SK-N-SH treated with all-trans-retinoic acid at 6 μM for 48 hours (cell line): ENCODE data around the gene APC2.

ENCODE experiments used
- ATAC-seq: fragments of 200-7000 bp; cut with Tn5 transposase; 3 replicates; pipeline ENCODE4 v1.9.1; 2020; ENCODE audit warnings: mild to moderate bottlenecking, moderate library complexity
- ARNTL ChIP-seq: fragments of 450-650 bp; formaldehyde crosslinking; IDR thresholded peaks from 2 replicates; pipeline ENCODE4 v1.5.0; 2020; ENCODE audit warnings: low read depth, mild to moderate bottlenecking, moderate library complexity, borderline replicate concordance
- BACH2 ChIP-seq: fragments of 250-450 bp; sonication (Bioruptor Pico); IDR thresholded peaks from 2 replicates; pipeline ENCODE4 v1.9.0; 2021; ENCODE audit warnings: mild to moderate bottlenecking, borderline replicate concordance
- CREB5 ChIP-seq: fragments of 250-450 bp; sonication (Bioruptor Pico); IDR thresholded peaks from 2 replicates; pipeline ENCODE4 v1.5.1; 2020; ENCODE audit warnings: low read depth, mild to moderate bottlenecking, moderate library complexity
- CSDC2 ChIP-seq: fragments of 250-450 bp; sonication (Bioruptor Pico); IDR thresholded peaks from 2 replicates; pipeline ENCODE4 v1.5.0; 2020; ENCODE audit warnings: mild to moderate bottlenecking, moderate library complexity
- CSRNP3 ChIP-seq: fragments of 250-450 bp; sonication (Bioruptor Pico); IDR thresholded peaks from 2 replicates; pipeline ENCODE4 v1.5.1; 2021; ENCODE audit warnings: mild to moderate bottlenecking, moderate library complexity
- ESRRG ChIP-seq: fragments of 250-450 bp; sonication (Bioruptor Pico); IDR thresholded peaks from 2 replicates; pipeline ENCODE4 v1.6.1; 2021; ENCODE audit warnings: mild to moderate bottlenecking
- ISL1 ChIP-seq: fragments of 250-450 bp; sonication (Bioruptor Pico); IDR thresholded peaks from 2 replicates; pipeline ENCODE4 v2.1.2; 2022; ENCODE audit warnings: mild to moderate bottlenecking, moderate library complexity
- OSR1 ChIP-seq: fragments of 250-450 bp; sonication (Bioruptor Pico); IDR thresholded peaks from 2 replicates; pipeline ENCODE4 v1.8.0; 2022; ENCODE audit warnings: moderate library complexity, mild to moderate bottlenecking, inconsistent platforms
- PATZ1 ChIP-seq: fragments of 250-450 bp; sonication (Bioruptor Pico); IDR thresholded peaks from 2 replicates; pipeline ENCODE4 v1.8.0; 2020; ENCODE audit warnings: mild to moderate bottlenecking, moderate library complexity, borderline replicate concordance
- POU6F1 ChIP-seq: fragments of 250-450 bp; sonication (Bioruptor Pico); IDR thresholded peaks from 2 replicates; pipeline ENCODE4 v1.8.0; 2021; ENCODE audit warnings: low read depth, mild to moderate bottlenecking, moderate library complexity, borderline replicate concordance
- RARB ChIP-seq: fragments of 250-450 bp; sonication (Bioruptor Pico); IDR thresholded peaks from 2 replicates; pipeline ENCODE4 v1.8.0; 2021; ENCODE audit warnings: mild to moderate bottlenecking, moderate library complexity
- SNAI2 ChIP-seq: fragments of 250-450 bp; sonication (Bioruptor Pico); IDR thresholded peaks from 2 replicates; pipeline ENCODE4 v1.5.0; 2020; ENCODE audit warnings: mild to moderate bottlenecking, moderate library complexity
- TCF4 ChIP-seq: fragments of 250-450 bp; sonication (Bioruptor Pico); IDR thresholded peaks from 2 replicates; pipeline ENCODE4 v1.8.0; 2021; ENCODE audit warnings: mild to moderate bottlenecking, moderate library complexity, borderline replicate concordance
- TOX ChIP-seq: fragments of 250-450 bp; sonication (Bioruptor Pico); IDR thresholded peaks from 2 replicates; pipeline ENCODE4 v1.8.0; 2021; ENCODE audit warnings: mild to moderate bottlenecking, moderate library complexity, borderline replicate concordance
- TSHZ2 ChIP-seq: fragments of 250-450 bp; sonication (Bioruptor Pico); IDR thresholded peaks from 2 replicates; pipeline ENCODE4 v1.5.0; 2020; ENCODE audit warnings: mild to moderate bottlenecking, moderate library complexity
- ZC3H10 ChIP-seq: fragments of 250-450 bp; sonication (Bioruptor Pico); IDR thresholded peaks from 2 replicates; pipeline ENCODE4 v1.5.1; 2021; ENCODE audit warnings: mild to moderate bottlenecking, moderate library complexity
- ZFP3 ChIP-seq: fragments of 250-450 bp; sonication (Bioruptor Pico); IDR thresholded peaks from 2 replicates; pipeline ENCODE4 v1.5.0; 2020; ENCODE audit warnings: mild to moderate bottlenecking, moderate library complexity
- ZFP30 ChIP-seq: fragments of 450-650 bp; formaldehyde crosslinking; IDR thresholded peaks from 2 replicates; pipeline ENCODE4 v1.5.0; 2022; ENCODE audit warnings: mild to moderate bottlenecking, moderate library complexity
- ZNF565 ChIP-seq: fragments of 450-650 bp; formaldehyde crosslinking; conservative IDR thresholded peaks from 2 replicates; pipeline ENCODE4 v1.5.0; 2020; ENCODE audit warnings: low read depth, mild to moderate bottlenecking, moderate library complexity
- ZNF70 ChIP-seq: fragments of 450-650 bp; formaldehyde crosslinking; IDR thresholded peaks from 2 replicates; pipeline ENCODE4 v1.5.0; 2020; ENCODE audit warnings: mild to moderate bottlenecking, moderate library complexity
- ZNF8 ChIP-seq: fragments of 450-650 bp; formaldehyde crosslinking; IDR thresholded peaks from 2 replicates; pipeline ENCODE4 v1.5.0; 2020; ENCODE audit warnings: mild to moderate bottlenecking, moderate library complexity

The APC2 gene

GRCh38 chr19:1494115-1494815 is 44.3 kb downstream of the APC2 start:
- TF ChIP-seq TOX (CRISPR knock-in tag): no peak
- TF ChIP-seq TCF4 (CRISPR knock-in tag): no peak
- no peak for TF ChIP-seq ZNF70
- TF ChIP-seq OSR1: no peak
- no peak for TF ChIP-seq BACH2 (CRISPR knock-in tag)
- no peak for TF ChIP-seq ZNF565
- TF ChIP-seq CSDC2 (CRISPR knock-in tag): no peak
- TF ChIP-seq ZFP30 (CRISPR knock-in tag): no peak
- no peak for TF ChIP-seq ESRRG (CRISPR knock-in tag)
- no peak for TF ChIP-seq PATZ1 (CRISPR knock-in tag)
- TF ChIP-seq ZNF8 (CRISPR knock-in tag): no peak
- TF ChIP-seq ISL1: no peak
- no peak for TF ChIP-seq CREB5 (CRISPR knock-in tag)
- no peak for TF ChIP-seq SNAI2 (CRISPR knock-in tag)
- TF ChIP-seq TSHZ2: no peak
- TF ChIP-seq POU6F1 (CRISPR knock-in tag): no peak
- TF ChIP-seq ARNTL: no peak
- TF ChIP-seq CSRNP3 (CRISPR knock-in tag): no peak
- ATAC-seq: no peak

- no peak for TF ChIP-seq ZFP3
- TF ChIP-seq ESRRG (CRISPR knock-in tag): no peak
- no peak for TF ChIP-seq CSDC2 (CRISPR knock-in tag)
- no peak for TF ChIP-seq RARB (CRISPR knock-in tag)
- no peak for TF ChIP-seq ZNF8 (CRISPR knock-in tag)
- no peak for TF ChIP-seq OSR1
- no peak for TF ChIP-seq PATZ1 (CRISPR knock-in tag)
- no peak for TF ChIP-seq CREB5 (CRISPR knock-in tag)
- no peak for TF ChIP-seq ZC3H10 (CRISPR knock-in tag)
- TF ChIP-seq TCF4 (CRISPR knock-in tag): no peak
- TF ChIP-seq ZNF565: no peak
- TF ChIP-seq, all 23 proteins: peak for 0
Measured at GRCh38 chr19:1495051-1495798, 45.3 kb downstream of the APC2 start.

More at GRCh38 chr19:1495051-1495798, 45.3 kb downstream of the APC2 start:
- no peak for ATAC-seq
